Panc1 (cell line): ENCODE results near the gene UNC13B.

Source experiments
- CTCF ChIP-seq: fragments of 450-650 bp; IDR thresholded peaks from 2 replicates; pipeline ENCODE4 v1.5.1; 2017; ENCODE audit warnings: mild to moderate bottlenecking
- SIN3A ChIP-seq: IDR thresholded peaks from 2 replicates; pipeline ENCODE4 v1.6.1; 2012; ENCODE audit warnings: low read depth, mild to moderate bottlenecking, low read length, moderate library complexity, borderline replicate concordance; ENCODE audit not compliant: insufficient read depth
- TCF7L2 ChIP-seq: IDR thresholded peaks from 2 replicates; pipeline ENCODE4 v1.6.1; 2011; ENCODE audit warnings: mild to moderate bottlenecking, low read depth, low read length, inconsistent platforms

GRCh38 chr9:35140093-35140492 lies 21.7 kb upstream of the UNC13B start:
- no peak for TF ChIP-seq CTCF
- no peak for TF ChIP-seq TCF7L2
- no peak for TF ChIP-seq SIN3A
